ENCODE measurements around the gene RWDD1. TPM values are rescaled to one million over a fixed set of nuclear protein-coding genes. Genes with fewer than 3 reads are reported as not detected.

Gene RWDD1, protein sequence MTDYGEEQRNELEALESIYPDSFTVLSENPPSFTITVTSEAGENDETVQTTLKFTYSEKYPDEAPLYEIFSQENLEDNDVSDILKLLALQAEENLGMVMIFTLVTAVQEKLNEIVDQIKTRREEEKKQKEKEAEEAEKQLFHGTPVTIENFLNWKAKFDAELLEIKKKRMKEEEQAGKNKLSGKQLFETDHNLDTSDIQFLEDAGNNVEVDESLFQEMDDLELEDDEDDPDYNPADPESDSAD
- total RNA-seq = 72.4 TPM
- long read RNA-seq, full-length matches to known transcripts = 74 of 129 reads
- long read RNA-seq, partial matches to known transcripts = 45 of 129 reads
- long read RNA-seq, other reads (novel, unspliced or antisense) = 10 of 129 reads

DNA sequence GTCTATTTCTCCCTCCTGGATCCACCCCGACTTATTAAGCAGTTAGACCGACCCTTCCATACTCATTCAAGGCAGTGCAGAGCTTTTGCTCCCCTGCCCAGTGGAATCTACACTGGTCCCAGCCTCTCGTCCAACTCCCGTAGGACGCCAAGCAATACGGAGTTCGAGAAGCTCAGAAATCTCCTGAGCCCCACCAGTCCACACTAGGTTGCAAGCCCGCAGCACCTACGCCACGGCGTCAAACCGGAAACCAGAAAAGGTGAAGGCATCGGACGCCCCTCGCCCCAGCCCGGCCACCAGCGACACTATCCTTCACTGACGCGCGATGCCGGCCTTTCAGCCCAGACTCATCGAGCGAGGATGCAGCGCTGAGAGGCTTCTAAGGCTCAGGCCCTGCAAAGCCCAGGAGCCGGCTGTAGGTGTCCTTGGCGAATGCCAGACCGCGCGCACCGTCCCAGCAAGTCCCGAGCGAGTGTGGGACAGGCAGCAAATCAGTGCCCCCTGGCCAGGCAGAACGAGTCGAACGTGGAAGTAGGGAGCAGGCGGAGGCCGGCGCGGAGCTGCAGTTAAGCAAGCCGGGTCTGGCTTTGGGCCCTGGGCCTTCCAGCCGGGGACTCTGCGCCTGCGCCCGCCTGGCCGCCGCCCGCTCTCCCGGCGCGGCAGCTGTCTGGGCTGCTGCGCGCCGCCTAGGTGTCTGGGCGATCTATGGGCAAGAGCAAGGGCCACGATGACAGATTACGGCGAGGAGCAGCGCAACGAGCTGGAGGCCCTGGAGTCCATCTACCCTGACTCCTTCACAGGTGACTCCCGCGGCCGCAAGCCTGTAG is at the start of gene RWDD1:
TSS of gene RWDD1 (plus strand) at position 649 of the 827 bp plus-strand sequence. CDS start at position 728, 79 bp downstream.
- DNase-seq (peak; percentile 100), ATAC-seq (peak; percentile 98)
- intact Hi-C loops (cut with micrococcal nuclease) = no loop called here

DNA sequence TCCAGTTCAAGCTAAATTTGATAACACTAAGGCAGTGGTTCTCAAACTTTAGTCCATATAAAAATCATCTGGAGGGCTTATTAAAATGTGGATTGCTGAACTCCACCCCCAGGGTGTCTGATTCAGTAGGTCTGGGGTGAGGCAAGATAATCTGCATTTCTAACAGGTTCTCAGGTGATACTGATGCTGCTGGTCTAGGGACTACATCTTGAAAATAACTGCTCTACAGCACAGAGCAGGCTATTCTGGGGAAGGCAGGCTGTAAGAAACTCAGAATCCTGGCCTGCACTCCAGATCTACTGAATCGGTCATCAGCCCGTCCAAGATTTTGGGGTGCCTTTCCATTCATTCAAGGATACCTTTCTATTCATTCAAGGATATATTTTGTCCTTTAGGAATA is 48.4 kb upstream of the RWDD1 start:
- no peak for DNase-seq
- intact Hi-C loops (cut with micrococcal nuclease) = no loop called here
- no peak for ATAC-seq

DNA sequence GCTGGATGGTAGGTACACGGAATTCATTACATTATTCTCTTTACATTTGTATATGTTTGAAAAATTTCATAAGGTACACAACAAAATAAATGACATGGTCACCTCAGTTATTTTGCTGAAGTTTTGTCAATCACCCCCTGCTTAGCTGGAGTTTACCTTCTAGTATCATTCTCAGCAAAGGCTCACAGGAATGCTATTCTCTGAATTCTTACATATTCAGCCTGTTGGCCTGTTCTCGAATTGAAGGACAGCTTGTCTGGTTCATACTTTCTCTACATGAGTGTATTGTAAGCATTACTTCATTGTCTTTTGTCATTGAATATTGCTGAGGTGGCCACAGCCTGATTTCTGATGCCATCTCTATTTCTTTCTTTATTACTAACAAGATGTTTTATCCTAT is 47.1 kb upstream of the RWDD1 start:
- no peak for DNase-seq
- intact Hi-C loops (cut with micrococcal nuclease) = no loop called here
- ATAC-seq = no peak

DNA sequence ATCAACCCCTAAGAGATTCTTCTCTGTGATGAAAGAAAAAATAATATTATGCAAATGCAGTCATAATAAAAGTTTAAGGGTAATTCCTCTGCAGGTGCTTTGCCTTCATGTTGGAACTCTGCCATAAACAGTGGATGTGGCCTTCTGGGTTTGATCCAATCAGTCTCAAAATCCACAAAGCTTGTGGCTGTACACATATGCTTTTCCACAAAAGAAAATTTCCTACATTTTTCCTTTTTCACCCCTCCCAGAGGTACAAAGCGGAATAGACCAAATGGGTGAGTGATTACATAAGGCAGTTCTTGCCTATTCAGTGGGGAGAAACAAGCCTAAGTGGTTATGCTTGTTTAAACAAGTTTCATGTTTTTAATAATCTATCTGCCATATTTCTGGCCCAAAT is 43.2 kb upstream of the RWDD1 start:
- ATAC-seq (no peak), DNase-seq (no peak)
- intact Hi-C loops (cut with micrococcal nuclease) = no loop called here

DNA sequence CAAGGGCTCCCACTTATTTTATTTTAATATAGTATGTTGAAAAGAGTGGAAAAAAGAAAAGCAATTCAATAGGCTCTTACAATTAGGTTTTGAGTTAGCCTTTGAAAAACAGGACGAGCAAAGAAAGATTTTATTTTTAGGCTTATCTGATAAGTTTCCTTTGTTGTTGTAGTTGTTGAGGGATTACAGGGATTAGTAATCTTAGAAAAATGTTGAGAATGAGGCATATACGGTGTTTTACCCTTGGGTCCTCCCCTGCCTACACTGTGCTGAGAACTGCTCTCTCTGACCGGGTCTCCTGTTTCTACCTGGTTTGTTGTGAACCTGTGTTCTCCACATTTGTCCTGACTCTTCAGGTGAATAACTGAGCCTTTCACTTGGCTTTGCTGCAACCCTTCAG is 42.5 kb upstream of the RWDD1 start:
- intact Hi-C loops (cut with micrococcal nuclease) = no loop called here
- ATAC-seq = no peak
- DNase-seq = no peak

GRCh38 chr6:116529466-116530290 is 41.6 kb upstream of the RWDD1 start:
- DNase-seq = no peak
- no peak for ATAC-seq
- intact Hi-C loops (cut with micrococcal nuclease) = loop anchor here (10.0 kb wide), 1 partner anchor 245 kb away; no protein-coding TSS in a partner anchor

GRCh38 chr6:116530436-116530835 is 40.9 kb upstream of the RWDD1 start:
- DNase-seq (no peak), ATAC-seq (no peak)
- intact Hi-C loops (cut with micrococcal nuclease) = loop anchor here (10.0 kb wide), 1 partner anchor 246 kb away; no protein-coding TSS in a partner anchor

- peak; percentile 80 for ATAC-seq
- intact Hi-C loops (cut with micrococcal nuclease) = loop anchor here (10.0 kb wide), 1 partner anchor 247 kb away; no protein-coding TSS in a partner anchor
- peak; percentile 30 for DNase-seq
Observed at GRCh38 chr6:116531675-116532570, 39.4 kb upstream of the RWDD1 start.

DNA sequence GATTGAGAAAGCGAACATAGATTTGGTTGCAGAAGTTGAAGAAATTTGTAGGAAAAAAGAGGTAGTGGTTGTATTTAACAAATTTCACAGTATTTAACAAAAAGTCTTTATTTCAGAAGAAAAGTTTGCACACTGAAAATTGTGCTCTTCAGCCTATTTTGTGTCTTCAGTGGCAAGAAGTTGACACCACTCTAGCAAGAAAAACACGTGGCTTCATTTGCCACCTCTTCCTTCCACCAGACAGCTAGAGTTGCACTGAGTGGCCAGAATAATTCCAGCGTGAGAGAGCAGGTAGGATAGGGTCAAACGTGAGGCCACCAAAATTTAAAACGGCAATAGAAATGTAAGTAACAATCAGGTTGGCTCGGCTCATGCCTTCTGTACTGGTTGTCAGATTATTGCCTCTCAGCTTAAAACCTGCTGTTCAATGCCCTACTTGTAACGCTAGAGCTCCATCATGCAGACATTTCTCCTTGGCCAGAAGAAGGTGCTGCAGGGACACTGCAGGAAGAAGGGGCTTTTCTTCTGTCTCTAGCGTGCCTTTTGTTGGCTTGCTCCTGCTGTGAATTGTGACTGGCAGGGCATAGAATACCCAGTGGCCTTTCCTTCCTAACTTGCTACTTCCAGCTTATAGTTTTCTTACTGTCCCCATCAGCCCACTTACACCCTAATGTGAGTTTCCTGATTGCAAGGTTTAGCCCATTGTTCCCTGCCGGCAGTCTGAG is 37.9 kb upstream of the RWDD1 start:
- no peak for ATAC-seq
- no peak for DNase-seq
- intact Hi-C loops (cut with micrococcal nuclease) = loop anchor here (10.0 kb wide), 1 partner anchor 249 kb away; no protein-coding TSS in a partner anchor

- no peak for ATAC-seq
- no peak for DNase-seq
- intact Hi-C loops (cut with micrococcal nuclease) = loop anchor here (10.0 kb wide), 1 partner anchor 250 kb away; no protein-coding TSS in a partner anchor
Observed at GRCh38 chr6:116535109-116535508, 36.2 kb upstream of the RWDD1 start.

- ATAC-seq = peak; percentile 50
- intact Hi-C loops (cut with micrococcal nuclease) = loop anchor here (10.0 kb wide), 1 partner anchor 251 kb away; no protein-coding TSS in a partner anchor
- no peak for DNase-seq
Observed at GRCh38 chr6:116536216-116536621, 35.1 kb upstream of the RWDD1 start.

- intact Hi-C loops (cut with micrococcal nuclease) = no loop called here
- DNase-seq (no peak), ATAC-seq (no peak)
Observed at GRCh38 chr6:116542426-116542825, 28.9 kb upstream of the RWDD1 start.

GRCh38 chr6:116543149-116543548 is 28.2 kb upstream of the RWDD1 start:
- DNase-seq (no peak), ATAC-seq (no peak)
- intact Hi-C loops (cut with micrococcal nuclease) = no loop called here

DNA sequence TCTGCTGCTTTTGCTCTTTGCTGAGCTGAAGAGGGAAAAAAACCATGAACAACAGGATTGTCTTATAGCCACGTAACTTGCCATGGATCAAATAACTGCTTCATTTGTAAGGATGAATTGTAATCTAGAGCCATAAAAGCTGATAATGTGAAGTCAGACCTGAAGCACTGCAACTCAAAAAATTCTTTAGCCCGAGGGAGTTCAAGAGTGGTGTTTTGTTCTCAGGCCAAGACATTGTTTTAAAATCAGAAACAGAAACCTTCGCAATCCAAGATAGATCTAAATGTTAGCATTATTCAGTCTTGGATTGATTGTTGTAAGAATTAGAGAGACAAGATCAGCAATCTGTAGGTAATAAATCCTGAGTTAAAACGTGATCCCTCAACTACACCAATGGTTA is 25.7 kb upstream of the RWDD1 start, which contains the start of gene TRAPPC3L:
TSS of gene TRAPPC3L (minus strand) at position 34 of the 400 bp plus-strand sequence. CDS start 170 bp downstream, outside the sequence.
- DNase-seq (no peak), ATAC-seq (no peak)
- intact Hi-C loops (cut with micrococcal nuclease) = no loop called here

DNA sequence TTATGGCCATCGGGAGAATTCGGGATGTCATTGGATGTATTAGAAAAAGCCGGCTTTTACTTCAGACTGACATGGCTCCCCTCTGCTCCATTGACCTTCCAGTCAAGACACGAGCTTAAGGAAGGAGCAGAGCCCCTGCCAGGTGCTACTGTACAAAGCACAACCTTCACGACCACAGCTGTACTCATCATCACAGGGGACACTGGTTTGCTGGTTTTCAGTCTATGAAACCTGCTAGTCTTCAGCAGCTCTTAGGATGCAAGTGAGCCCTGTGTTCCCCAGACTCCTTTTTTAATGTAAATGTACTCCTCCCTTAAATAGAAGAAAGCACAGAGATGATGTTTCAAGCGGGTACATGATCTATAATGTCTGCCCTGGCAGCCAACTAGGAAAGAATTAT is 23.9 kb upstream of the RWDD1 start:
- ATAC-seq = no peak
- intact Hi-C loops (cut with micrococcal nuclease) = no loop called here

GRCh38 chr6:116550796-116551195 is 20.5 kb upstream of the RWDD1 start:
- DNase-seq (no peak), ATAC-seq (no peak)
- intact Hi-C loops (cut with micrococcal nuclease) = no loop called here

More for the DNA sequence above, 23.9 kb upstream of the RWDD1 start:
- no peak for DNase-seq

DNA sequence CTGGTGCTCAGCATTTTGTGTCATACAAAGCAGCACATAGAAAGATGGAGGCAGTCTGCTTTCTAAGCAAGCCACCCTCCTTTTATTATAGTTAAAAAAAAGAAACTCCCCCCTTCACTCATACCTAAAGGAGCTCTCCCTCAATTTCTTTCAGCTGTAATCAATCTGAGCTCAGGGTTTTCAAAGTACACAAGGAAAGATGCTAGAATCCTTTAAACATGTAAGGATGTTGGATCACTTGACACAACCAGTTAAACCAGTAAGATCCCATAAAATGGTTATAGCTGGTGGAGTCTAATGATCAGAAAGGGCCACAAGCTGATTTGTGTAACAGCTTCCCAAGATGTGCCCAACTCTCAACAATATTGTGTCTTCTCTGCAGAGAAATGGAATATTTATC is 17.9 kb upstream of the RWDD1 start, which contains the start of gene CALHM4:
TSS of gene CALHM4 (plus strand) at position 301 of the 400 bp plus-strand sequence. CDS start at position 344, 43 bp downstream.
- ATAC-seq = no peak
- no peak for DNase-seq
- intact Hi-C loops (cut with micrococcal nuclease) = no loop called here
